Raji (cell line): Measurements from ENCODE around the gene TSNAX.

Experiments used
- POLR2A ChIP-seq: IDR thresholded peaks from 2 replicates; pipeline ENCODE4 v1.6.1; 2011; ENCODE audit warnings: low read depth, low read length, control low read depth; ENCODE audit not compliant: insufficient read depth

TSNAX gene

GRCh38 chr1:231508497-231508896, 20.0 kb upstream of the TSNAX start:
- TF ChIP-seq POLR2A: no peak

- no peak for TF ChIP-seq POLR2A
Measured at GRCh38 chr1:231508941-231509340, 19.5 kb upstream of the TSNAX start.

- no peak for TF ChIP-seq POLR2A
Measured at GRCh38 chr1:231512147-231512698, 16.2 kb upstream of the TSNAX start.

- TF ChIP-seq POLR2A: no peak
Measured at GRCh38 chr1:231515748-231516147, 12.7 kb upstream of the TSNAX start.

- TF ChIP-seq POLR2A: no peak
Measured at GRCh38 chr1:231517076-231517475, 11.4 kb upstream of the TSNAX start.

GRCh38 chr1:231518485-231519034, 9.9 kb upstream of the TSNAX start:
- no peak for TF ChIP-seq POLR2A

GRCh38 chr1:231519166-231519565, 9.3 kb upstream of the TSNAX start:
- TF ChIP-seq POLR2A: no peak

- TF ChIP-seq POLR2A: no peak
Measured at GRCh38 chr1:231522038-231522437, 6.4 kb upstream of the TSNAX start.

- no peak for TF ChIP-seq POLR2A
Measured at GRCh38 chr1:231522931-231523642, 5.4 kb upstream of the TSNAX start.

- no peak for TF ChIP-seq POLR2A
Measured at GRCh38 chr1:231523816-231524215, 4.7 kb upstream of the TSNAX start.

GRCh38 chr1:231526536-231526935, 1.9 kb upstream of the TSNAX start:
- TF ChIP-seq POLR2A: no peak

GRCh38 chr1:231527586-231528171, 790 bp upstream of the TSNAX start:
- no peak for TF ChIP-seq POLR2A

- TF ChIP-seq POLR2A: no peak
Measured at GRCh38 chr1:231533240-231533639, 4.8 kb downstream of the TSNAX start.

GRCh38 chr1:231534703-231535159, 6.3 kb downstream of the TSNAX start:
- no peak for TF ChIP-seq POLR2A

GRCh38 chr1:231536099-231536498, 7.6 kb downstream of the TSNAX start:
- no peak for TF ChIP-seq POLR2A

GRCh38 chr1:231540847-231541246, 12.4 kb downstream of the TSNAX start:
- TF ChIP-seq POLR2A: no peak
